DMS 273 (cell line): Measurements from ENCODE around the gene HPX.
A peak's percentile ranks its signal among the peaks of the same experiment; 100 is the strongest.

Source experiments
- DNase-seq: peaks from one replicate; lab custom pipeline; 2025; ENCODE audit not compliant: unreplicated experiment; lab: John Stamatoyannopoulos, UW

HPX gene

DNA sequence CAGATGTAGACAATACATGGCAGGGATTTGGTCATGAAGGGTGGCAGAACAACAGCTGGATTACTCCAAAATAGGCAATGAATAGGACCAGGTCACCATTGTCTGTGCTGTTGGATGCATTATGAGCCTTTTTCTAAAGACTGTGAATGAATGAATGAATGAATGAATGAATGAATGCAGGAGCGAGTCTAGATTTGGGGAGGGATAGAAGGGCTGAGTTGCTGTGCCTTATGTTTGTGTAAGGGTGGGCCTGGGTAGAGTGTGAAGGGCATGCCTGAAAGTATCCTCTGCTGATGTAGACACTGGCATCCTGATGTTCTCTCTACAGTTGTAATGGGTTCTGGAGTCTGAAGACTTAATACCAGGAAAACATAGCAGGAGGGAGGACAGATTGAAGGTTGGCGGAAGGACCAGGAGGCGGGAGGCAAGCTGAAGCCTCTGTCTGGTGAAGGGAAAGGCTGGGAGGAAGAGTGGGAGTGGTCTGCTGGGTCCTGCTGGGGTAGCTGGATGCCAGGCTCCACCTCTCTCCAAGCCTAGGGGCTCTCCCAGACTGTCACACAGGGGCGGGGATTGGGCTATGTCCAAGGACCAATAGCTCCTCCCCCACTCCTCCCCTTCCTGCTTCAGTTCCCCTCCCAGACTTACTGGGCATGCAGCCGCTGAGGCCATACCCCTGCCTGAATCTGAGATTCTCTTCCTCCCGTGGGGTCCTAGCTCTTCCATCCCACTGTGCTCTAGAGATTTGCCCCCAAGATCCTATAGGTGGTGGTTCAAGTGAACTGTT lies 28.1 kb upstream of the HPX start:
- peak; percentile 60 for DNase-seq

DNA sequence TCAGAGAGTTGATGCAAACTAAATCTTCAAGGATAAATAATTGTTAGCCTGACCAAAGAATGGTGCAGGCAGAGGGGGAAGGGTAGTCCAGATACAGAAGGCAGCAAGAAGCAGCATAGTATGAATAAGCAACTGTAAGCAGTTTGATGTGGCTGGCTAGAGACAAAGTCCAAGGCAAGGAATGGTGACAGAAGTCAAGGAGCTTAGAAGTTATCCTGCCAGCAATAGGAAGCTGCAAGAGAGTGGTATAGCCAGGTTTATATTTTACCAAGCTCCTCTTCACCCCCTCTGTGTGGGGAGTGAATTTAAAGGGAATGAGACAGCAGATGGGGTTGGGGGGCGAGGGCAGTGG lies 18.3 kb upstream of the HPX start:
- no peak for DNase-seq

DNA sequence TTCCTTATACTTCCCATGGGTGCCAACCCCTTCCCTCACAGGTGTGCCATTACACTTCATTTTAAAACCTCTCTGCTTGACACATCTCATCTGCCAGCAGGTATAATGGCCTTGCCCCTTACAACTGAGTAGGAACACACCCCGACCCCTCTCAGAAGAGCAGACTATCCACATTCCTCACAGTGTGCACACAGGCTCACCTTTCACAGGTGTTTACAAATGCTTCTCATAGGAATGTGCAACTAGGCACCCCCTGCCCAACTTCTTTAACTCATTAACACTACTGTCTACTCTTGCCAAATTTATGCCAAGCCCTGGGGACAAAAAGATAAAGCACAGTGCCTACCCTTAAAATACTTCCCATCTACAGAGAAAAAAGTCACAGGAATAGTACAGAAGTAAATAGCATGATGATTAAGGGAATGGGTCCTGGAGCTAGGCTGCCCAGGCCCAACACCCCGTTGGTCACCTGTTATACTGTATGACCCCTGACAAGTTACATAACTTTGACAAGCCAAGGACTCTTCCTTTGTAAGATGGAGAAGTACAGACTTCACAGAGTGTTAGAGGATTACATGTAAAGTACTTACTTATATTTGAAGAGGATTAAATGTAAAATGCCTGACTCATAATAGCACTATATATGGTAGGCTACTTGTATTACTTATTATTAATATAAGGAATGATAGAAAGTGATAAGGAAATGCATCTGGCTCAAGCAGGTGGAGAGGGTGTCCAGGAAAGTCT lies 17.7 kb upstream of the HPX start:
- no peak for DNase-seq

DNA sequence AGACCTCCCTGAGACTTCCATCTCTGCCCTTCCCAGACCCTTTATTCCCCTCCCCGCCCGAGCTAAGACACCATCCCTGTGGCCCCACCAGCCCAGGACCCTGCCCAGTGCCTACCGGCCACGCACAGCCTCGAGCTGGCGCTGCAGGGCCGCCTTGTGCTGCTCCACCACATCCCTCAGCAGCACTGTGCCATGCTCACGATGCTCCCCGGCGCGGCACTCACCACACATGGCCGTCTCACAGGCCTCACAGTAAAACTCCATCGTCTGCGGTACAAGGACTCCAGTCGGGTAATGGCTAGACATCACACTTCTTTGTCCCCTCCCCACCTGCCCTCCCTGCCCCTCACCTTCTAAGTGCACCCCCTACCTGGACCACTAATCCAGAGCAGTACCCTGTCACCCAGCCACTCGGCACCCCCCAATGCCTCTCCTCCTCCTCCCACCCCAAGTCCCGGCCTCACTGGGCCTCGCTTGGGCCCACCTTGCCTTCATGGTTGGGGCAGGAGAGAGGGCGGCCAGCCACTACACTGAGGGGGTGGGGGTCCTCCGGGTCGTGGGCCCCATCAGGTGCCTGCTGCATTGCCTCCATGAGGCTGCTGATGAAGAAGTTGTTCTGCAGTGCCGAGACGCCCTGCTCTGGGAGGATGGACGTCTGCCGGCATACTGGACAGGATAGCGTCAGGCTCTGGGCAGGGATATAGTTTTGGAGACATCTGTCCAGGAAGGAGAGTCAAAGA lies 17.0 kb upstream of the HPX start:
- DNase-seq = no peak

DNA sequence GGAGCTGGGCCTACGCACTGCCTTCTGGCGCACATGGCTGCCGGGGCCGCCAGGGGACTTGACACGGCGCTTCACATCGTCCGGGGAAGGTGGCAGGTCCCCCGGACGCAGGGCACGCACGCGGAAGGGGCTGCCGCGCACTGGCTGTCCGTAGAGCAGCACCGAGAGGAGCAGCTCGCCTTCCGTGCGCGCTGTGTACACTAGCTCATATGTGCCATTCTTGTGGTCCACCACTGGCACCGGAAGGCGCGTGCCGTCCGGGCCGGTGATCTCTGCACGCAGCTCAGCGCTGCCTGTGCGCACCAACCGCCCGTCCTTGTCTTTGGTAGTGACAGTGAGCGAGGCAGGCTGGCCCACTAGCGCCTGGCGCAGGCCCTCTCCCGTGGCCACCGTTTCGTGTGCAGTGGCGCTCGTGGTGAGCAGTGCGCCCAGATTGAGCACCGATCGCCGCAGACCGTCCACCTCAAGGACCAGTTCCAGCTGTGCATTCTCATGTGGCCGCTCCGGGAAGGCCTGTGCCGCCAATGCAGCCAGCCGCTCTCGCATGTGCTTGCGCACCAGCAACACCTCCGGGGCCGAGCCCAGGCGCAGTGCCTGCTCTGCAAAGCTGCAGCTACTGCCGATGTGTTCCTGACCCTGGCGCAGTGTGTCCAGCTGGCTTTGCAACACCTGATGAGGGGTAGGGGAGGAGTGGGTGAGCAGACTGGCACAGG lies 15.7 kb upstream of the HPX start:
- no peak for DNase-seq

DNA sequence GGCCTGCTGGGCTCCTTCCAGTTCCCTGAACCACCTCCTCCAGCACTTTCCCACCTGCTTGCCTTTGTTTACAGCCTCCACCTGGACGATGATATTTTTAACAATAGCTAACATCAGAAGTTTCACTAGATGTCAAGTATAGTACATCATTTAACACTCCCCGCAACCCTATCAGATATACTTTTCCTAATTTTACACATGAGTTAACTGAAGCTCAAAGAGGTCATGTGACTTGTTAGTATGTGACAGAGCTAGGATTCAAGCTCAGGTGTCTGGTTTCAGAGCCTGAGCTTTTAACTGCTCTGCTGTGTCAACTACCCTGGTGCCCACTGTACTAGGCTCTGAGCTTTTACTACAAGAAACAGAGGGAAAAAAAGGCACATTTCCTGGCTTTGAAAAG lies 14.3 kb upstream of the HPX start:
- DNase-seq = no peak

DNA sequence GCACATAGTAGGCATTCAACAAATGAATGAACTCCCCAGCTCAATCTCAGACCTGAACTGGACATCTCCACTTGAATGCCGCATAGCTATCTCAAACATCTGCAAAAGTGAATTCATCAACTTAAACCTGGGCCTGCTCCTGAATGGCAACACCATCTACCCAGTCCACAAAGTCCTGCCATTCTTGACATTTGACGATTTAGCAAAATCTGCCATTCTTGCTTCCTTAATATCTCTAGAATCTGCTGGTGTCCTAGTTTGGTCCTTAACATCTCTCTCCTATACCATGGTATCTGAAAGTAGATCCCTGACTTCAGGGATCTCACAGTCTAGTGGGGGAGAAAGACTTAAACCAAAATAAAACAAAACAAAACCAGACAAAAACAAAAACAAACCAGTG lies 12.4 kb upstream of the HPX start:
- DNase-seq = no peak

DNA sequence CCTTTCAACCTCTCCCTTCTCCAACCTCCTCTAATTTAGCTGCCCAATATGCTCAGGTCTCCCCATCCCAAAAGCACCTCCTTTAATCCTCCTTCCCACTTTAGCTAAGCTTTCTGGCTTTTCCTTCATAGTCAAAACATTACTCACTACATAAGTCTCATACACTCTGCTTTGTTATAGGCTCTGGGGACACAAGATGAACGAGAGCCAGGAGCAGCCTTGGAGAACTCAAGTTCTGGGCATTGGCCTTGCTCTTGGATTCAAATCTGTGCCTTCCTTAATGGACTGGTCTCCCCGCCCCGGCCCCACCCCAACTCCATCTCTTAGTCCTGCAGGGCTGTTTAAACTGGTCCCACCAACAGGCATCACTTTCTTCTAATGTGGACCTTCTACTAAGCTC lies 11.4 kb upstream of the HPX start:
- no peak for DNase-seq

DNA sequence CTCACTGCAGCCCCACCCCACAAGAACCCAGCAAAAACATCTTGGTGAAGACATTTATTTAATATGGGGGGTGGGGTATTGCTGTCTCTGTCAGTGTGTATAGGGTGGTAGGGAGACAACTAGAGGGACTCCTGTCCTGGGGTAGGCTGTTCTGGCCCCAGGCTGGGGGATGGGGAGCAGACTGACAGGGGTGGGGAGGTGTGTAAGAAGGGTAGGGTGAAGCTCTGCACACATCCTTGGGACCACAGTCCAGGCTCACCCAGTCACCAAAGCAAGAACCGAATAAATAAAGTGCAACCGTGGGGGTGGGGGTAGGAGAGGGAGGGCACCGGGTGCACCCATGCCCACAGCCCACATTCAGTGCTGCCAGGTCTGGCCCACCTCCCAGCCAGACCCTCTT lies 7.8 kb upstream of the HPX start:
- DNase-seq = no peak

DNA sequence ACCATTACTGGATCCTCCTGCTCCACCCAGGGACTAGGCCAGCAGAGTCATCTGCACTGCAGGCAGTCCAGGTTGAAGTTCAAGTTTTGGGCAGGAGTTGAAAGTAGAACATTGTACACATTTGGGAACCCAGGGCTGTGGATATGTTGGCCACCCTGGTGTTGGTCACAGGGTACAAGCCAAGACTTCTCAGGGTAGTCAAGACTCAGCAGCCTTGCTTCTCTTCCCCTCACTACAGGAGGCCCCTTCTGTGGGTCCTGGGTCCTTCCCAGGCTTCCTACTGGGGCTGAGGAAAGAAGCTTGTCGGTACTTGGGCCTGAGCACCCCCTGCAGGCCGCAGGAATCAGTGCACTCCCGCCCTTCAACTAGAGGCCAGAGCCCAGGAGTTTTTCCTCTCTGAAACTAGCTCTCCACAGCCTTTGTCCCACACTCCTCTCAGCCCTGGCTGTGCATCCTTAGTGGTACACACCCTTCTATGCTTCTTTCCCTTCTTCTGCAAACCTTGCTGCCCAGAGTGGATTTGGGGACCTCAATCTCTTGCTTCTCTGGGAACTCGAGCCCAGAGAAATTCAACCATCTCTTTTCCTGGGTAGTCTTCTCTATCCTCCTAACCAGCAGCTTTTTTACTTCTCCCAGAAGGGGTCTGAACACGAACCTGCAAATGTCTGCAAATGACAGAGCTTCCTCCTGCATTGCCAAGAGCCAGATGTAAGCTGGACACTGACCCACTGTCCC lies 2.6 kb upstream of the HPX start:
- DNase-seq = peak; percentile 50

DNA sequence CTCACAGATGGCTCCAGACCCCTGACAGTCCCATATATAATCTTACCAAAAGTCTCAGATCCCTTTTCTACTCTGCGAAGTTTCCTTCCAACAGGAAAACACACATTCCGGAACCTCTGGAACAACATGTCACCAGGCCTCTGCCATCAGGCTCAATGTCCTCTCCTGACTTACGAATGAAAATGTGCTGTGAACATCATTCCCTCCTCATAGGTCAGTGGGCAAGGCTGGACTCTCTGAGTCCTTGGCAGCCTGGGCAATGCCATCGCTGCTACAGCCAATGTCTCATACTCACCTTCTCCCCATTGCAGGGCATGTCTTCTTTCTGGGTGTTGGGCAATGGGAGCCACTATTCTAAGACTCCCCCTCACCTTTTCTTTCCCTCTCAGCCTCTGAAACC lies 1.7 kb upstream of the HPX start:
- no peak for DNase-seq

DNA sequence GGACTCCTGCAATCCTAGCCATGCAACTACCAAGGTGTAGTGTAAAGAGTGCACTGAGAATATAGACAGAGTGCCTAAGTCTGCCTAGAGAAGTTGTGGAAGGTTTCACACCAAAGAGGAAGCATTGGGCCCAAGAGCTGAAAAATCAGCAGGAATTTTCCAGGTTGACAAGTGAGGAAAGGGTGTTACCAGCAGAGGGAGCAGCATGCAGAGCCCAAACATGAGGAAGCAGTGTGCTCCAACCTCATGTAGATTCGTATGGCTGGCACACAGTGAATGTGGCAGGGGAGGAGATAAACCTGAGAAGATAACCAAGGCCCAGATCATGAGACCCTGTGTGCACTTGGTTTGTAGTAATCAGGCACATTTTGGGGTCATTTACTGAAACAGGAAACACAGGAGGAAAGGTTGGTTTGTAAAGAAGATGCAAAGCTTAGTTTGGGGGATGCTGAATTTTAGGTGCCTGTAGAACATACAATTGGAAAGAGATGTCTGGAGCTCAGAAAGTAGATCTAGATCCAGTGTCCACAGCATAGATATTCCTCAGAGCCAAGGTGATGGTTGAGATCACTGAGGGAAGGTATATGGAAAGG lies 1.7 kb downstream of the HPX start:
- DNase-seq = peak; percentile 72

DNA sequence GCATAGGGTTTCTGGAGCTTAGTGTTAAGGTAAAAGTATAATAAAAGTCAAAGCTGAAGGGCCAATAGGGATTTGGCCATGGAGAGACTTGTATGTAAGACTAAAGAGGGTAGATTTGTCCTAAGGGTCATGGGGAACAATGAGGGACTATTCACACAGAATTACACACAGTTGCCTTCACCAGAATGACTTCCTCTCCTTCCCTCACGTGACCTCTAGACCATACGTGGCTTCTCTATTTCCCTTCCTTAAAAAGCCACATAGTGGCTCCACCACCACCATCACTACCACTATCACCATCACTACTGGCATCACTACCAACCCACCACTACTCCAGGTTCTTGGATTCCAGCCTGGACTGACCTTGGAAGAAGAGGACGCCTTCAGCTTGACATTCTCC lies 2.8 kb downstream of the HPX start:
- DNase-seq = no peak

DNA sequence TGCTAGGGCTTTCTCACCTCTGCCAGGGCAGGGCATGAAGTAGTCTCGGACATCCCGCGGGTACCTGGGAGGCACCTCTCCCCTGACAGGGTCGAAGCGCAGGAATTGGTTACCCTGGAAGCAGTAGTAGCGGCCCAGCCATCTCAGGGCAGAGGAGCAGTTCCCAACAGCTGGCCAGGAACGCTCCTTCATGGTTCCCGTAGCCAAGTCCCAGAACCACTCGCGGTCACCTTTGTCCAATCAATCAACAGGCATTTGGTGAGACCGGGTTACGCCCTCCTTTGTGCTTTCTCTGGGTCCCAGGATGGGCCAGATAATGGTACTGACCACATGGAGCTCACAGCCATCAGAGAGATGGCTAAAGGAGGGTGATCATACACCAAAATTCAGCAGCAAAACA lies 3.4 kb downstream of the HPX start:
- no peak for DNase-seq

DNA sequence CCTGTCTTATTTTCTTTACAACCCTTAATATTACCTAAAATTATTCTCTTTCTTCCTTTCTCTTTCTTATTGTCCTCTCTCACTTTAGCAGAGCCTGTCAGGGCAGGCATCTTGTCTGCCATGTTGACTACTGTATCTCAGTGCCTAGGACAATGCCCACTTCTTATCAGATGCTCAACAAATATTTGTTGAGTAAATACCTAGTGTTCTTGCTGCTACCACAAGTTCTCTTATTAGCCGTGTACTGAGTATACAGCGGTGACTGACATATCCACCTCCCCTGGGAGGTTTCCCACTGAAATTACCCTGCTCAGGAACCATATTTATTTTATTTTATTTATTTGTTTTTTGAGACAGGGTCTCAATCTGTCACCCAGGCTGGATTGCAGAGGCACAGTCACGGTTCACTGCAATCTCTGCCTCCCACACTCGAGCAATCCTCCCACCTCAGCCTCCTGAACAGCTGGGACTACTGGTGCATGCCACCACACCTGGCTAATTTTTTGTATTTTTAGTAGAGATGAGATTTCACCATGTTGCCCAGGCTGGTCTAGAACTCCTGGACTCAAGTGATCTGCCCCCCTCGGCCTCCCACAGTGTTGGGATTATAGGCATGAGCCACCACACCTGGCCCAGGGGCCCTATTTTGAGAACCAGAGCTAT lies 6.7 kb downstream of the HPX start:
- peak; percentile 2 for DNase-seq

DNA sequence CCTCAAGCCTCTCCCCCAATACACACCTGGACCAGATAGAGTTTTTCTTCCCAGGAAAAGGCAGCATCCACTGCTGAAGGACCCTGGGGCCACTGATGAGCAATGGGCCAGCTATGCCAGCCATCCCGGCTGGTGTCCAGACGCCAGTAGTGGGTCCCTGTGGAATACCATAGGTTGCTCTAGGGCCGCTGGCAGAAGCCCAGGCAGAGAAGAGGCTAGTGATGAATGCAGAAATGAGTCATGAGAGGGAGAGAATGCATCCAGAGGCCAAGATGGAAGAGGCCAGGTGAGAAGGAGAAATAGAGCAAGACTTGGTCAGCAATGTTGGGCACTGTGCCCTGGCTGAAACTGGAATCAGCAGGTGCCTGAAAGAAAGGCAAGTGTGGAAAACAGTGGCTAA lies 8.9 kb downstream of the HPX start:
- DNase-seq = no peak

DNA sequence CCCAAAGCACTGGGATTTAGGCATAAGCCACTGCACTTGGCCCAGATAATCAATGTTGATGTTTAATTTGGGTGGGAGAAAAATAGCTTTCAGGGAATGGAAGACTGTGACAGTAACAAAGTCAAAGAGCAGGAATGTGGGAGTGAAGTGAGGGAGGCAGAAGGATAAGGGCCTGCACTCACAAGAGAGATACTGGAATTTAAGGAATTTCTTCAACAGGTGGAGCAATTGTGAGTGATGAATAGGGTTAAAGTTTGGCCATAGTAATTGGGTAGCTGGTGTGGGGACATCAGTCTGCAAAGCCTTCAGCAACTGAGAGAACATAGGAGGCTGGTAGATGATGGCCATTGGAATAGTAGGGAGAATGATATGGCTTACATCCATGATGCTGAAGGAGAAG lies 13.3 kb downstream of the HPX start:
- DNase-seq = no peak

DNA sequence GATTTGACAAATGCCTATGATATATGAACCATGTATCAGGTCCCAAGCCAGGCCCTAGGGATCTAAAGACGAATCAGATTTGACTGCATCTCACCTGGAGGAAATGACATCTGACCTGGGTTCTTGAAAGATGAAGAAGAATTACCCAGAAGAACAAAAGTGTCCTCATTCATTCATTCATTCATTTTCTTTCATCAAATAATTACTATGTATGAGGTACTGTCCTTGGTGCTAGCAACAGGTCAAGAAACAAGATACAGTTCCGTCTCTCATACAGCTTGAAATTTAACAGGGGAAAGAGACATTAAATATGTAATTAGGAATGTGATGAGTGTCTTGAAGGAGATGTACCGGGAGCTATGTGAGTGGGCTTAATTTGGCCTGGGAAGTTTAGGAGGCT lies 20.1 kb downstream of the HPX start:
- no peak for DNase-seq

DNA sequence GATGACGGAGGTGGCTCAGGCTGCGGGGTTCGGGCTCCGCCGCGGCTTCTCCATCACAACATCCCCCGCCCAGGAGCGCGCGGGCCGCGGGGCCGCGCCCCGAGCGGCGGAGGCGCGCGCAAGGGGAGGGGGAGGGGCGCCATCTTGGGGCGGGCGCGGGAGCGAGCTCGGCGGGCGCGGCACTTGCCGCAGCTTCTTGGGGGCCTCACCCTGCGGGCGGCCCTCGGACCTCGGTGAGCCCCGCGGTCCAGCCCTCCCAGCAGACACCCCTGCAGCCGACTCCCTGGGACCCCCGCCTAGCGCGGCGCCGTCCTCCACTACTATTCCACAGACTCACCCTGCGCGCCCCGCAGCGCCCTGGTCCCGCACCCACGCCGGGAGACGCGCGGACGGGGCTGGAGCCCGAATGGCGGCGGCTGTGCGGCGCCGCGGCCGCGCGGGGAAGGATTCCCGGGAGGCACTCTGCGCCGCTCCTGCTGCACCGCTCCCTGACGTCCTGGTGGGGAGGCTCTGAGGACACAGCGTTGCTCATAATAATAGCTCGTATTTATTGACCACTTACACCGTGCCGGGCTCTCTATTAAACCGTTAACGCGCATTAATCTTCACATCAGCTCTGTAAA lies 21.7 kb downstream of the HPX start, which contains the start of gene APBB1:
Gene APBB1, minus strand, starts transcription at position 86 of the 623 bp plus-strand sequence. CDS start 7,747 bp downstream, outside the sequence.
- peak; percentile 84 for DNase-seq
